Stimulated activated CD4-positive, alpha-beta T cell treated with anti-CD3 and anti-CD28 coated beads, Interleukin-15, amount 100 ng/mL, for 48 hours (primary cell): Measurements from ENCODE around the gene TEX26.

Source experiments
- DNase-seq, 2 donors: peaks; one replicate each; pipeline ENCODE4 v3.0.0-alpha.2; 2020; ENCODE audit warnings: low read depth in 2 of 2

Gene TEX26

DNA sequence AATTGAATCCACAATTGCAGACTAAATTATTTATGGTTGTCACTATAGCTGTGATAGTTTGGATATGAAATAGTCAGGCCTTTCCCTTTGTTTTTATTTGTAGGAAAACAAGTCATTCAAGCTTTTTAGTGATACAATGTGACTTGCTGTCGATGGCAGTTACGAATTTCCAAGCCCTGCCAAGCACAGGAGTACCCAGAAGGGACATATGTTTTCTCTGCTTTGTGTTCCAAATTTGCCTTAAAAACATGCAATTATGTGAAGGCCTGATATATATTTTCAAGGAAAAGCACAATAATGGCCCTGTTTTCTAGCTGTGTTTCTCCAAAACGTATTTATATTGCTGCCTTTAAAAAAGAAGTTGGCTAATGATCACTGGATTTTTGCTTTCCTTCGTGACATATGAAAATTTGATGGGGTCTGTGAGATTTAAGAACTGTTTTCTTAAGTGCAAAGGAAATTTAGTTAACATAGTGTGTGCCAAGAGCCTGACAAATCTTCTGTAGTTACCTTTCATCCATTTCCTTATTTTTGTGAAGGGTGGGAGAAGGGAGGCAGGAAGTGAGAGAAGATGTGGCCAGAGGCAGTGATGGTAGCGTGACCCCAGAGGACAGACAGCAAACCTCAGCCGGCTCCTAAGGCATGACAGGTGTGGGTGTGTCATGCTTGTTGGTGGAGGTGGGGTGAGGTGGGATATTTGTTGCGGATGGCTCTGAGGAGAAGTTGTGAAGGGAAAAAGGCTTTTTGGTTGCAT, 79.6 kb downstream of the TEX26 start:
- DNase-seq: no peak

DNA sequence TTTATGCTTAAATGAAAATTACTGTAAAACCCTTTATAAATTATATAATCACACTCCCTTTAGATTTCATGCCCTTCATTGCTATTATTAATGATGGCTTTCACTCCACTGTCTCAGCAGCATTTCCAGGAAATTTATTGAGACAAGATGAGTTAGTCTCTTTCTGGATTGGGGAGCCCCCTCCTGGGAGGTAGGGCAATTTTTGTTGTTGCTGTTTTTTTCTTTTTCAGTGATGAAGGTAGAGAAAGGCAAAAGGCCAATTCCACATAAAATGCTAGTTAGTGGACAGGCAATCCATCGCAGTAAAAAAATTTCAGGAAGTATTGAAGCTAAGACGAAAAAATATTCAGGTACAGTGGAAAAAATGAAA, 80.2 kb downstream of the TEX26 start:
- no peak for DNase-seq

DNA sequence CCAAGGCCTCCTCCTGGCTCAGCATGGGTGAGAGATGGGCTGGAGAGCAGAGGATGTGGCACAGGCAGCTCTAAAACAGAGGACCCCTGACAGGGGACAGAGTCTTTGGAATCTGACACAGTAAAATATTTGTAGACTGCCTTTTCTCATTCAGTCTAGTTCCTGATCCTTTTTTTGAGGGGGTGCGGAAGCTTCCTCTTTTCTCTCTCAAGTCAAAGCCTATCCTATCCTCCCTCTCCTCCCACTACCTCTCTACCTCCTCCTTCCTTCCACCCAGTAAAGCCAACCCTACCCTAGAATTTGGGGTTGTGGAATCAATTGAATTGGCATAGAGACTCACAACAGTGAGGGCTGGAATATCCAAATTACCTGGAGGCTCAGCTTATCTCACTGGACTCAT, 82.0 kb downstream of the TEX26 start:
- no peak for DNase-seq

DNA sequence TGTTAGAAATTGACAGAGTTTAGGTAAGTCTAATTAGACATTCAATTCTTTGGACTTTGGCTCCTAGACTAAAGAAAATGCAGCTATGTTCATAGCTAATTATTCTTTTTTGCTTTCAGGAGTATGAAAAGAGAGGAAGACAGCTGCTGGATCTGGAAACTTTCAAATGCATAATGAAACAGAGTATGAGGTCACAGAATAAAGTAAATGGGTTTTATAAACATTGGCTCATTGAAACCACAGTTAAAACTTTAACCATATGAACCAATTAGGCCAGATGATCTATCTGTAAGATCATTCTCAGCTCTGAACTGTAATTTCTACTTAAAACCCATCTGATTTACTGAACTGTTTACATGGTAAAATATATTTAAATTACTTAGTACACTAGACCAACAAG, 82.7 kb downstream of the TEX26 start:
- no peak for DNase-seq

DNA sequence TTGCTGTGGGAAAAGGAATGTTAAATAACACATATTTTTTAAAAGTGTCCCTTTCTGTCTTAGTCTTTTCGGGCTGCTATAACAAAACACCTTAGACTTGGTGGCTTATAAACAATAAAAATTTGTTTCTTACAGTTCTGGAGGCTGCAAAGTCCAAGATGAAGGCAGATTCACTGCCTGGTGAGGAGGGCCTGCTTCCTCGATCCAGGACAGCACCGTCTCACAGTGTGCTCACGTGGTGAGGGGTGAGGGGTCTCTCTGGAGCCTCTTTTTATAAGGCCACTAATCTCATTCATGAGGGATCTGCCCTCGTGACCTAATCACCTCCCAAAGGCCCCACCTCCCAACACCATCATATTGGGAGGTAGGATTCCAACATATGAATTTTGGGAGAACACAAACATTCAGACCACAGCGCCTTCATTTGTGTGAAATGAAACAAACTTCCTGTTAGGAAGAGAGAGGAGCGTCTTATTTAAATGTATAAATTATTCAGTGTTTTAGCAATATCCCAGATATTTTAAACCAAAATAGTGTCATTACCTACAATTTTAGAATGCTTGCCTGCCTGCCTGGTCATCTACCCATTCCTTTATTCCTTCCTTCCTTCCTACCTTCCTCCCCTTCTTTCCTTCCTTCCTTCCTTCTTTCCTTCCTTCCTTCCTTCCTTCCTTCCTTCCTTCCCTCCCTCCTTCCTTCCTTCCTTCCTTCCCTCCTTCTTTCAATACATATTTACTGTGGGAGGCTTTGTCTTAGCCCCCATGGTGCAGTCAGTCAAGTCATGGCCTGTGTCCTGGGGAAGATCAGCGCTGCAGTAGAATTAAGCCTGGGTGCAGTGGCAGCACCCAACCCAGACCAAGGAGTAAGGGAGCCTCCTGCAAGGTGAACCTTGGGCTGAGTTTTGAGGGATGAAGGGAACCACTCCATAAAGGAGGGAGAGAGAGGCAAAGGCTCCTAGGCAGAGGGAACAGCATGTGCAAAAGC, 84.2 kb downstream of the TEX26 start:
- no peak for DNase-seq

DNA sequence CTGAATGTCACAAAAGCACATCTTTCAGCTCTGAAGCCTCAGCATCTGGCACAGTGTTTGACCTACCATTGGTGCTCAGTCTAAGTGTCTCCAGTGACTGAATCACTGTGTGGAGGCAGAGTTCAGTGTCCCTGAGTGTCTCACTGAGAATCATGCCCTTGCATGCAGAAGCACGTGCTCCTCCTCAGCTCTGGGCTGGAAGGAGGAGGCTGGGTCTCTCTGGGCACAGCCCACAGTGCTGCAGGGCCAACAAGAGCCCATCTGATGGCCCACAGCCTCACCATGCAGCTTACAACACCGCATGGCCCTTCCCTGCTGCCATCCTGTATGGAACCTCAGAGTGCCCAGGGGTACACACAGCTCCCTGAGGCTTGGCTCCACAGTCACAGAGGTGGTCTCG, 86.1 kb downstream of the TEX26 start:
- no peak for DNase-seq

DNA sequence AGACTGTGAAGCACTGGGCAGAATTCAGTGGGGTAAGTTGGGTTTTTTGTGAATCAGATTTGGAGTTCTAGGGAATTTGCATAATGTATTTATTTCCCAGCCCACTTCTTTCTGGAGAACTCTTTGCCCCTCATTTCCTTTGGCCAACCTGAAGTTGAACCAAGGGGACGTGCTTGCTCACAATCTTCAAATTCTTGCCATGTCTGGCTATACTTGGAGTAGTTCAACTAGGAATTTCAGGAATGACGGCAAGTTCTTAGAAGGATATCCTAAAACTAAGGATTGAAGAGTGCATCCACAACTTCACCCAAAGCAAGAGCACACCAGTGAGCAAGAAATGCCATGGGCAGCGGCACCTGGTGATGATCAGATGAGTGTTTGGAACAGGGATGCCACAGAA, 88.5 kb downstream of the TEX26 start:
- no peak for DNase-seq

DNA sequence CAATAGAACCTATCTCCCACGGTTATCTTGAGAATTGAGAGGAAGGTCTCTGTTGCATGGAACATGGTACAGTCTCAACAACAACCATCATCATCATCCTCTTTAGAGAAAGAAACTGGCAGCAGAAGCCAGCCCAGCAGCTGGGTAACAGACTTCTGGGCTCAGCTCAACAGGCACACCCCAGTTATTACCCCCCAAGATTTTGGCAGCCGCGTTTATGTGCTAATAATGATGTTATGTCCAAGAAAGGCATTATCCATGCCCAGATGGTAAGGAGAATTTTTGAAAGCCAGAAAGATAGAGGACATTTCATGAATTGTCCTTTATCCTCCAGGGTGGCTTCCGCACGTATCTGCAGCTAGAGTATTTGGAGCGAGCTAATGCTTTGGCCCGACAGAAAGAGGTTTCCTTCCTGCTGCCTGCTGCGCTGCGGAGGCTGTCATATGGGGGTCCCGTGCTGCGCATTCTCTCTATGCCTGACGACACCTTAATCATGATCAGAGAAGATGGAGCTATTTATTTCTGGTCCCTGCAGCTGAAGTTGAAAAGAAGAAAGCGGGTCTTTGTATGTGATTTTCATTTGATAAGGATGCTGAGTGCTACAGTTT, 89.9 kb downstream of the TEX26 start:
- DNase-seq: no peak

DNA sequence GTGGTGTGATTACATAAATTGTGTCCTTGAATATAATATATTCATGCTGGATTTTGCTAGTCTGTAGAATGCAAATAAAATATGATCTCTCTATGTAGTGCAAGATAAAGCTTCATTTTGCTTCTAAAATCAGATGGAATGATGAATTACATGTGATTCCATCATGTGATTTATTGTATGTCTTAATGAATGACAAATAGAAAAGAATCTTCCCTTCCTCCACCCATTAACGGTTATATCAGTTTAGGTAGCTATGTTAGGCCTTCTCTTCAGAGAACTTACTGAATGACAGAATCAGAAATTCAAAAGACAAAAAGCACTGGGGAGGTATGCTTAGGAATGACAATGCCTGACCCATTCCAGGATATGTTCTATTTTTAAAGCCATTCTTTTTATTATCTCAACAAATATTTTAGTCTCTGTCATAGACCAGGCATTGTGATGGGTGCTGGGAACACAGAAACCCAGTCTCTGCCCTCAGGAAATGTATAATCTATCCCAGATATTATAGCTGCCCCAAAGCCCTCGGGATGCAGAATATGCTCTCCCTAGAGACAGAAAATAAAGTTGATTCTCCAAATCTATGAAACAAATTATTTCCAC, 90.6 kb downstream of the TEX26 start:
- DNase-seq: no peak
